Measurements from ENCODE around the gene CHKB. TPM values are rescaled to one million over a fixed set of nuclear protein-coding genes. Genes with fewer than 3 reads are reported as not detected.

CHKB gene
- total RNA-seq, 4 donors from 2014 or later, result 28.3 to 85.6 (median 34.9) TPM

DNA sequence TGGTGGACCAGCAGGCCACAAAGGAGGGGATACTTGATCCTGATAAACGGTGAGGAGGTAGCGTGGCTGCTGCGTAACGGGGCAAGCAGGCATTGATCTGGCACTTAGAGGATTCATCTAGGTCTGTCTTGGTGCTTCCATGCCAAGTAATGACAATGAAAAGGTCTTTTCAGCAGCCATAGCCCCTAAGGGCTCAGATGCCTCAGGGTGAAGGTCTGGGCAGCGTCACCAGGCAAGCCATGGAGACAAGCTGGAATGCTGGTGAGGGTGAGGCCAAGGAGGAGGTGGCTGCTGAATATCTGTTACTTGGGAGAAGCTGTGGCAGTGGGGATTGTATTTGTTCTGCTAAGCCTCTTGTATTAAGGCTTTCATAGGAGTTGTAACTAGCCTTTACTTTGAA is 4.8 kb upstream of the CHKB start:
- DNase-seq (ENCODE audit: low spot score) (no peak), ATAC-seq (ENCODE audit: low FRiP score) (no peak)
- TF ChIP-seq, protein P1, sequence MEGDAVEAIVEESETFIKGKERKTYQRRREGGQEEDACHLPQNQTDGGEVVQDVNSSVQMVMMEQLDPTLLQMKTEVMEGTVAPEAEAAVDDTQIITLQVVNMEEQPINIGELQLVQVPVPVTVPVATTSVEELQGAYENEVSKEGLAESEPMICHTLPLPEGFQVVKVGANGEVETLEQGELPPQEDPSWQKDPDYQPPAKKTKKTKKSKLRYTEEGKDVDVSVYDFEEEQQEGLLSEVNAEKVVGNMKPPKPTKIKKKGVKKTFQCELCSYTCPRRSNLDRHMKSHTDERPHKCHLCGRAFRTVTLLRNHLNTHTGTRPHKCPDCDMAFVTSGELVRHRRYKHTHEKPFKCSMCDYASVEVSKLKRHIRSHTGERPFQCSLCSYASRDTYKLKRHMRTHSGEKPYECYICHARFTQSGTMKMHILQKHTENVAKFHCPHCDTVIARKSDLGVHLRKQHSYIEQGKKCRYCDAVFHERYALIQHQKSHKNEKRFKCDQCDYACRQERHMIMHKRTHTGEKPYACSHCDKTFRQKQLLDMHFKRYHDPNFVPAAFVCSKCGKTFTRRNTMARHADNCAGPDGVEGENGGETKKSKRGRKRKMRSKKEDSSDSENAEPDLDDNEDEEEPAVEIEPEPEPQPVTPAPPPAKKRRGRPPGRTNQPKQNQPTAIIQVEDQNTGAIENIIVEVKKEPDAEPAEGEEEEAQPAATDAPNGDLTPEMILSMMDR (IDR thresholded peaks at IDR 0.05), result no peak

GRCh38 chr22:50586416-50586815 is 3.8 kb upstream of the CHKB start:
- TF ChIP-seq, protein P1 (IDR thresholded peaks at IDR 0.05), result no peak
- no peak for DNase-seq (ENCODE audit: low spot score)
- no peak for ATAC-seq (ENCODE audit: low FRiP score)

DNA sequence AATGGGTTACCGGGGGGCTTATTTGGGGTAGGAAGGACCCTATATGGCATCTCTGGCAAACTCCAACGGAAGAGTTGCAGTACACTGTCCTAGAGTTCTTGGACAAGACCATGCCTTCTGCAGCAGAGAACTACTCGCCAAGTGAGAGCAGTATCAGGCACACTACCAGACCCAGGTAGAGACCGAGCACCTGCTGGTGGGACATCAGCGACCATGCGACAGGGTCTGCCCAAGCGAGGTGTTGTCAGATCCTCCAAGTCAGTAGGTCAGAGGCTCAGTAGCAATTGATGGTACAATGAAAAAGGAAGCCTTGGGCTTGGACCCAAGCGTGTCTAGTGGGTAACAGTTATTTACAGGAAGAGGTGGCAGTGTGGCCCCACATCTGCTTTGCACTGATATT is 3.1 kb upstream of the CHKB start:
- DNase-seq (ENCODE audit: low spot score), result no peak
- TF ChIP-seq, protein P1 (IDR thresholded peaks at IDR 0.05), result no peak
- ATAC-seq (ENCODE audit: low FRiP score), result no peak

DNA sequence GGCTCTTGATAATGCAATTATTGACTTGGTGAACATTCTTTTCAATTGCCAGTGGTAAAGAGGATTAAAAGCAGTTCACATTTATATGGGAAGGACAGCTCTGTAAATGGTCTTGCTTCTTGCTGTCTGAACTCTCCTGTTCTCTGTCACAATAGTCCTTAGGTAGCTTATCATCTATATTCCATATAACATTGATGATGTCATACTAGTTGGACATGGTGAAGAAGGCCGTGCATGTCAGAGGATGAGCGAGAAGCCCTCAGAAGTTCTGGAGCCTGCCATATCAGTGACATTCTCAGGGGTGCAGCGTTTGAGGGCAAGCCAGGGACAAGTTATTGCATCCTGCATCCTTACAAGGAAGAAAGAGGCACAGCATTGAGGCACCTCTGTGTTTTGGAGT is 2.6 kb upstream of the CHKB start:
- DNase-seq (ENCODE audit: low spot score) (no peak), ATAC-seq (ENCODE audit: low FRiP score) (no peak)
- TF ChIP-seq, protein P1 (IDR thresholded peaks at IDR 0.05), result no peak

- DNase-seq (ENCODE audit: low spot score), result no peak
- ATAC-seq (ENCODE audit: low FRiP score), result no peak
- TF ChIP-seq, protein P1 (IDR thresholded peaks at IDR 0.05), result no peak
Observed at GRCh38 chr22:50584106-50585096, 1.8 kb upstream of the CHKB start.

- DNase-seq (ENCODE audit: low spot score), result no peak
- ATAC-seq (ENCODE audit: low FRiP score), result peak; percentile 24
- TF ChIP-seq, protein P1 (IDR thresholded peaks at IDR 0.05), result no peak
Observed at GRCh38 chr22:50583294-50583861, 729 bp upstream of the CHKB start.
